NOMO-1 treated with dmso at 0.1 percent for 144 hours (cell line): ENCODE measurements around the gene MYCBP2.
"Not testable (repeated sequence)": the region's sequence is repeated elsewhere in the genome, so short reads cannot be mapped to it uniquely, and the experiment has no call there.

Experiments used
- DNase-seq: peaks from one replicate; lab custom pipeline; 2025; ENCODE audit not compliant: unreplicated experiment; lab: John Stamatoyannopoulos, UW

MYCBP2 gene

DNA sequence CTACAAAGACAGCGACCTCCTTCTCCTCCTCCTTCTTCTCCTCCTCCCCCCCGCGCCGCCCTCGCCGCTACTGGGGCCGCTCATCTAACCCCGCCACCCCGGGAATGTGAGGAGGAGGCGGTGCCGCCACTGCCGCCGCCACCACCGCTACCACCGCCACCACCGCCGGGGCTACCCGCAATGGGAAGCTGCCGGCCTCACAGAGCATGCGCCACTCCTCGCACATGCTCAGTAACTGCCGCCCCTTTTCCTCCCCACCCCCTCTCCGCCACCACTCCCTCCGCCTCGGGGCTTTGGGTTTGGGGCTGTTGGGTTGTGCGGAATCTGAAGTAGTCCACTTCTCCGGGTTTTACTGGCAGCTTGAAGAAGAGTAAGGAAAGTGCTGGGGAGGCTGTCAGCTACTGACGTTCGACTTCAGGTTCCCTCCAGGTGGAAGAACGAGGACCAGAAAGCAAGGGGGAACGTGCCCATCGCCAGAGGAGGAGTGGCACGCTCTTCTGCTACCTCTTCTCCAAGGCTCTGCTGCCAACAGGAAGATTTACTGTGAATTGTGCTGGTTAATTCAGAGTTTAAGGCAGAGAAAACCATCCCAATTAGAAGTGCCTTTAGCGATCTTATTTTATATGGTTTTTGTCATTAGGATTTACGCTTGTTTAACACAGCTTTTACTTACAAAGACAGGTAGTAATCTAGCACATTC is at the start of gene MYCBP2:
MYCBP2 (minus strand) TSS at position 190 of the 700 bp plus-strand sequence. CDS start 319 bp downstream, outside the sequence.
- peak; percentile 91 for DNase-seq

DNA sequence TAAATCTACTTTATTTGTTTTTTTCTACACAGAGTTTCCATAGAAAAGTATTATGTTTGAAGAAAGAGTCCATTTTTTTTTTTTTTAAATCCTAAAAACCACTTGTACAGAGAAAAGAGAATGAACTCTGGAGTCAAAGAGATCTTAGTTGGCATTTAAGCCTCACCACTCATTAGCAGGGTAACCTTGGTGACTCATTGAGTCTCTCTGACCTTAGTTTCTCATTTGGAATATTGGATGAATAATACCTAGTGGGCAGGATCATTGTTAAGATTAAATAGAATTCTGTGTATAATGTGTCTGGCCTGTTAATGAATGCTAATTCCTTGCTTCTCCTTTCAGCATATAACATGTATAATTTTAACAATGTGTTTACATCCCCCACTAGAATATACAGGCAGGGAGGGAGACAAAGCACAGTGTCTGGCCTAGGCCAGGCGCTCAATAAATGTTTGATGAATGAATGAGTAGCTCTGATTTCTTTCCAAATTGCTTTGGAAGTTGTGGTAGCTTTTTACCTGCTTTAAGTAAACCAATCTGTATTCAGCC is 48.7 kb upstream of the MYCBP2 start:
- no peak for DNase-seq

- no peak for DNase-seq
These were observed 47.9 kb upstream of the MYCBP2 start for GRCh38 chr13:77374786-77375185.

DNA sequence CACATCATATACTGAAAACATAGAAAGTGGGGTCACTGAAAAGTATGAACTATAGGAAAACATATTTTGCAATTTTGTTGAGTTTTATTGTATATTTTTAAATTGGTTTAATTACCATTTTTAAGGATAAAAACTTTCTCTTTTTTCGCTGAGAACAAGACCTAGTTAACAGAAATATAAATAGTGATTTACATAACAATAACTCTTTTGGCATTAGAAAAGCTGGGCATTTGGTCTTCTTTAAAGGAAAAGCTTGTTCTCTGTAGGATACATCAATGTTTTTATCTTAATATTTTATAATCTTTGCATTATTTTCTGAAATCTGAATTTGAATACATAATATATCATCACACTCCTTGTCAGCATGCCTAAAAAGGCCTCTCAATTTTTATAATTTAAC is 47.4 kb upstream of the MYCBP2 start:
- no peak for DNase-seq

- DNase-seq: no peak
These were observed 46.6 kb upstream of the MYCBP2 start for GRCh38 chr13:77373502-77373901.

DNA sequence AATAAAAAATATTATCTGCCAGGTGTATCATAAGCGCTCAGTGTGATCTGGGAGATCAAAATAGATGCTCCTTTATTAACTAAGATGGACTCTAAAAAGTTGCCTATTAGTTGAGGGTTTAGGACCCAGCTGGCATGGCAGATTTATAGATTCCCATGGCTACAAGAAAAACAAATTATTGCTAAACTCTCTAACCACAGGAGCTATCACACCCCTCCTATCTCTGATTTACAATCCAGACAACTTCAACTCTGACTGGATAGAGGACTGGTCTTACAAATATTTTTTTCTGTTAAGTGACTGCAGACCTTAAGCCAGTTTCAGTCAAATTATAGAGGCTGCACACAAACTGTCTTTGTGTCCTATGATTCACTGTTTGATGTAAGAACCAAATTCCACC is 45.4 kb upstream of the MYCBP2 start:
- DNase-seq: peak; percentile 74

- DNase-seq: no peak
These were observed 44.0 kb upstream of the MYCBP2 start for GRCh38 chr13:77370888-77371287.

DNA sequence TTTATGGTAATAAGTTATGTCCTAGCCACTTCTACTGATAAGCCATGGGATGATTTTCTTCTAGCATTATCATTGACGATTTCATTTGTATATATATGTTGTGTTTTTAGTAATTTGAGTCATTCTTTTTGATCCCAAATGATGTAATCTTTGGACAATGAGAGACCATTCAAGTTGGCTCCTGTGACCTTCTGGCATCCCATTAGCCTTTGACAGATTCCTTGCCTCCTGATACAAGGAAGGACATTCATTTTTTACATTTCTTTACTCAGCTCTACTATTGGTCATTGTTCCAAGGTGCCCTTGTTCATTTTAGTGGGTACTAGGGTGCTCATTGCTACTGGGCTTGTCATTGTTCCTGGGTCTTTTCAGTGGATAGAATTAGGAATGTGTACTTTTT is 35.3 kb upstream of the MYCBP2 start:
- no peak for DNase-seq

- DNase-seq: no peak
These were observed 33.3 kb upstream of the MYCBP2 start for GRCh38 chr13:77360032-77360685.

DNA sequence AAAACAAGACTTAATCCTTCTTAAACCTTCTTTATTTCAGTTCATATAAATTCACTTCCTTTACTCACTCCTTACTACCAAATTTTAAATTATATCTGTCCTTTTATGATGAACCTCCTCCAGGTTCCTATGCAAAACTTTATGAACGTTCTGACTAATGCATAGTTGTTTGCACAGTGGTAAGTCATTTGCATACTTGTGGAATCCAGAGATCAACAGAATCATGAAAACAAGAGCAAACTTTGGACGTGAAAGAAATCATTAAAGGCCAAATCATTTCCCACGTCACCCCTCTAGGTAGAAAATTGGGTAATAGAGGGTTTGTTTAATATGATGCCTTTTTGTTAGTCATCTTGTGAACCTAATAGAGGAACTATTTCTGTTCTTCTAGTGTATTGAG is 32.3 kb upstream of the MYCBP2 start:
- no peak for DNase-seq

DNA sequence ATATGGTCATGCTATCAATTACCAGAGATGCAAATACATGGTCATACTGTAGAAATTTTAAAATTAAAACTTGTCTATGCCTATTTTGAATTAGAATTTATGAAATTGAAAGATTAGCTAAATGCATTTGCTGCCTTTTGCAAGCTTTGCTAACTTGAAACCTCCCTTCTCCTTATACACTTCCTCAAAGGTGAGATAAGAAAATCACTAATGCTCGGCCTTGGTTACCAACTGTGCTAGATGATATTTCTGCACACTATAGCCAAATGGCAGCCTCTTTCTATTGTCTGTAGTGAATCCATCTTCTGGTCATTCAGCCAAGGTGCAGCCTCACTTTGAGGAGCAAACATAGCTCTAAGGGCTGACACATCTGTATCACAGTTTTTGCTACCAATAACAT is 31.1 kb upstream of the MYCBP2 start:
- no peak for DNase-seq

GRCh38 chr13:77356155-77356554 is 29.3 kb upstream of the MYCBP2 start:
- DNase-seq: no peak

DNA sequence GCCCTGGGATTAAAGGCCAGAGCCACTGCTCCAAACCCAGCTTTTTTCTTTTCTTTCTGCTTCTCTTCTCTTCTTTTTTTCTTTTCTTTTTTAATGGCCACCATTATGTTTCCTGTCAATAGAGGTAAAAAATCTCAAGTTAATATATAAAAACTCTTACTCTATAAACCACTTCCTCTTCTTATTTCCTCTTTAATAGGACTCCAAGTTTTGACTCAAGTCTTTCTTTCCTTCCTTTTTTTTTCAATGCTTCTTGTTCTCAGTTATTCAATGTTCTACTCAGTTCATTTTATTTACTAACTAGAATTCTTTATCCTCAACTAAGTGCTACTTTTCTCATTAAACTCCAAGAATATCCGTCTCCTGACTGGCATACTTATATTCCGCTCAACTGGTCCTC is 27.1 kb upstream of the MYCBP2 start:
- peak; percentile 48 for DNase-seq

DNA sequence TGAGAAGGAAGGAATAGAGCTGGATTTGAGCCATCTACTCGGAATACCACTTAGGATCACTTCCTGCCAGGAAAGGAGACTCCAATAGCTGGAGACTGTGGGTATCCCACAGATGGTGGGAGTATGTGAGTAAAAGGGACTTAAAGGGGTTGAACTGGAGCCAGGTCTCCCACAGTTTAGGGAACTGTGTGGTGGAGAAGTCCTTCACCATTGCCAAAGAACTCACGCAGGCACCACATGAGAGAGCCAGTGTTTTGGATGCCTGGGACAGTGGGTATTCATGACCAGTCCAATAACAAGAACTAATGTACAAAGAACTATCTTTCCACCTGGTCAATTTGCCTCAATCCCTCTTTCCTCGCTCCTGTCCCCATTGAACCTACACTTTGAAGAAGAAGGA is 24.4 kb upstream of the MYCBP2 start:
- DNase-seq: no peak

DNA sequence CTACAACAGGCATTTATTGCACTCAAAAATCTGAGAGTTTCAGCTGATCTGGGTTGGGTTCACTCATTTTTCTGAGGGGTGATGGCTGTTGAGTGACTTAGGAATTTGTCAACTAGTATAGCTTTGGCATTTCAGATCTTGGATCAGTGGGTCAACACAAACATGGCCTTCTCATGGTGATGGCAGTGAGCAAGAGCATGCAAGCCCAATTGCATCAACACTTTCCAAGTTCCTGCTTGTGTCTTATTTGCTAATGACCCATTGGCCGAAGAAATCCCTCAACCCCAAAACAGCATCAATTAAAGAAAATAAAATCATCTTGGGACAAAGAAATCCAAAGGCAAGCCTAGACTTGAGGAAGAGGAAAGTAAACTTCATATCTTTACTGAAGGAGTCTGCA is 23.9 kb upstream of the MYCBP2 start:
- DNase-seq: no peak

DNA sequence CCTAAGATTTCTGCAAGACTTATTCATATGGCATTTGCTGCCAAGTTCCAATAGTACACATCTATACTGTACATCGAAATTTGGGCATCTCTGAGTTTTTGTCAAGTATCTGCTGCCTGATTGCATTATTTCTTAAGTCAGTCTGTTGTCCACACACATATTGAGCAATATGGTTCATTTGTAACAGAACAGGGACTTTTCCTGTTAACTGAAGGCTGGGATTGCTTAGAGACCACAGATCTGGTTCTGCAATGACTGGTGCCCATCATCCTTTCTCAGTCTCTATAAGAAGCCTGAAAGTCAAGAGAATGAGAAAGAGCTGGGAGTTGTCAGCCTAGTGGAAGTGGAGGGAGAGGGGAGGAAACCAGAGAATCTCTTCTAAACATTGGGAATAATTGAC is 22.5 kb upstream of the MYCBP2 start:
- DNase-seq: no peak

GRCh38 chr13:77347351-77347750 is 20.5 kb upstream of the MYCBP2 start:
- not testable (repeated sequence) for DNase-seq

GRCh38 chr13:77345150-77345780 is 18.4 kb upstream of the MYCBP2 start:
- DNase-seq: peak; percentile 50

DNA sequence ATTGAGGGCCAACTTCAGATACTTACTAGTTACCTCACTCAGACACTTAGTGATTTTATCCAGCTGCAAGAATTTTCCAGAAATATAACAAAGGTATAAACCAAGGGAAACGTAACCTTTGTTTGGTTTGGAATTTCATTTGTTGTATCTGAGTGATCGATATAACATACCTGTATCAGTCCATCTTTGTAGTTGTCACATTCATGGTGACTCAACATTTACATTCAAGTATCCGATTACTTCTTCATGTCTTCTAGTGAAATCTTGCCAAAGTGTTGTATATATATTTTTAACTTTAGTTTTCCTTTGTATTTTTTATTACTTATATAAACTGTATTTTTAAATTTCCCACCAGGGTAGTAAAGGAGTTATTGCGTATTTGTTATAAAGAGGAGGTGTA is 16.9 kb upstream of the MYCBP2 start:
- no peak for DNase-seq

DNA sequence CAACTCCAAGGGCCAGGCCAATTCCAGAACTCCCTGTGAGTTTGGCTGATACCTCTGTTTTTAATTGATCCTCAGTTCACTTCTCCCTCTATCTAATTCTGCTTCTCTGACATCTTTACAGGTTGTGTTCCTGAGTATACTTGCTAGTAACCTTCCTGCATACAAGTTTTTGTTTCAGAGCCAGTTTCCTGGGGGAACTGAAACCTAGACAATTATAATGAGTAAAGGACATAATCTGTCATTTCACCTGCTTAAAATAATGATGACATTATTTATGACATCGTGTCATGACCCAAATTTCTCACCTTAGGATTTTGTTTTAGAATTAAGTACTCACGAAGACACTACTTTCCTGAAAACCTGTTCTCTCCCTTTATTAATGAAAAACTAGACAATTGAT is 12.5 kb upstream of the MYCBP2 start:
- no peak for DNase-seq

GRCh38 chr13:77338961-77339401 is 12.1 kb upstream of the MYCBP2 start:
- peak; percentile 77 for DNase-seq

GRCh38 chr13:77338329-77338728 is 11.4 kb upstream of the MYCBP2 start:
- no peak for DNase-seq
